Kidney epithelial cell (primary cell): ENCODE data around the gene ZNF277. TPM values are rescaled to one million over a fixed set of nuclear protein-coding genes. Genes with fewer than 3 reads are reported as not detected.

ENCODE experiments used
- DNase-seq: peaks from one replicate; pipeline ENCODE4 v3.0.0-alpha.2; 2010; ENCODE audit warnings: low read depth
- H3K27me3 ChIP-seq: 2 replicates; pipeline ENCODE4 v1.6.0; 2011; ENCODE audit warnings: low read length; ENCODE audit not compliant: control insufficient read depth, insufficient read depth
- H3K36me3 ChIP-seq: 2 replicates; pipeline ENCODE4 v1.5.1; 2011; ENCODE audit warnings: low read length; ENCODE audit not compliant: control insufficient read depth, insufficient read depth
- H3K4me3 ChIP-seq: 2 replicates; pipeline ENCODE4 v1.5.1; 2011; ENCODE audit warnings: low read depth, mild to moderate bottlenecking, control low read depth, low read length
- CTCF ChIP-seq: IDR thresholded peaks from 2 replicates; pipeline ENCODE4 v1.5.1; 2011; ENCODE audit warnings: mild to moderate bottlenecking, moderate library complexity, low read length, control low read depth, inconsistent platforms; ENCODE audit not compliant: insufficient read depth, poor library complexity, severe bottlenecking
- total RNA-seq: library from RNA; depleted of rRNA; stranded (reverse); fragments of >200 nt; gene quantifications from 2 replicates; pipeline ENCODE4 v1.2.3, GENCODE V29; 2015

The ZNF277 gene
- total RNA-seq, 1 donor from 2014 or later = 34.6 TPM

GRCh38 chr7:112199672-112200071, 6.8 kb upstream of the ZNF277 start:
- DNase-seq = no peak
- Histone ChIP-seq H3K36me3 (no peaks in the 10 kb centered on the region), H3K27me3 (no peaks in the 10 kb centered on the region), H3K4me3 (no peak overlapping the region)
- TF ChIP-seq CTCF = no peak

GRCh38 chr7:112201411-112201810, 5.1 kb upstream of the ZNF277 start:
- Histone ChIP-seq H3K27me3 (no peaks in the 10 kb centered on the region), H3K36me3 (no peaks in the 10 kb centered on the region), H3K4me3 (no peak overlapping the region)
- TF ChIP-seq CTCF = no peak
- DNase-seq = peak; percentile 63

- no peak overlapping the region for H3K4me3 ChIP-seq
- no peak for DNase-seq
- H3K27me3 ChIP-seq = no peaks in the 10 kb centered on the region
- H3K36me3 ChIP-seq = no peaks in the 10 kb centered on the region
- TF ChIP-seq CTCF = no peak
Observed at GRCh38 chr7:112201839-112202238, 4.7 kb upstream of the ZNF277 start.

- Histone ChIP-seq H3K27me3 (no peaks in the 10 kb centered on the region), H3K4me3 (no peak overlapping the region), H3K36me3 (no peaks in the 10 kb centered on the region)
- DNase-seq = no peak
- TF ChIP-seq CTCF = no peak
Observed at GRCh38 chr7:112202816-112203215, 3.7 kb upstream of the ZNF277 start.

GRCh38 chr7:112203365-112203739, 3.1 kb upstream of the ZNF277 start:
- H3K4me3 ChIP-seq = no peak overlapping the region

More at GRCh38 chr7:112203365-112203739, 3.1 kb upstream of the ZNF277 start:
- Histone ChIP-seq H3K27me3 (no peaks in the 10 kb centered on the region), H3K36me3 (no peaks in the 10 kb centered on the region)
- TF ChIP-seq CTCF = no peak
- no peak for DNase-seq
